OCI-LY3 (cell line): Measurements from ENCODE around the gene C14orf119.

Experiments used
- CTCF ChIP-seq: fragments of 200-600, 300-600 bp; sonication (generic); IDR thresholded peaks from 2 replicates; pipeline ENCODE4 v1.5.1; 2014; ENCODE audit warnings: antibody characterized with exemption, low read length, low read depth
- EZH2phosphoT487 ChIP-seq: fragments of 200-600 bp; shearing (Covaris generic); IDR thresholded peaks from 2 replicates; pipeline ENCODE4 v1.6.1; 2018; ENCODE audit warnings: antibody characterized with exemption, mixed run types, low read depth

DNA sequence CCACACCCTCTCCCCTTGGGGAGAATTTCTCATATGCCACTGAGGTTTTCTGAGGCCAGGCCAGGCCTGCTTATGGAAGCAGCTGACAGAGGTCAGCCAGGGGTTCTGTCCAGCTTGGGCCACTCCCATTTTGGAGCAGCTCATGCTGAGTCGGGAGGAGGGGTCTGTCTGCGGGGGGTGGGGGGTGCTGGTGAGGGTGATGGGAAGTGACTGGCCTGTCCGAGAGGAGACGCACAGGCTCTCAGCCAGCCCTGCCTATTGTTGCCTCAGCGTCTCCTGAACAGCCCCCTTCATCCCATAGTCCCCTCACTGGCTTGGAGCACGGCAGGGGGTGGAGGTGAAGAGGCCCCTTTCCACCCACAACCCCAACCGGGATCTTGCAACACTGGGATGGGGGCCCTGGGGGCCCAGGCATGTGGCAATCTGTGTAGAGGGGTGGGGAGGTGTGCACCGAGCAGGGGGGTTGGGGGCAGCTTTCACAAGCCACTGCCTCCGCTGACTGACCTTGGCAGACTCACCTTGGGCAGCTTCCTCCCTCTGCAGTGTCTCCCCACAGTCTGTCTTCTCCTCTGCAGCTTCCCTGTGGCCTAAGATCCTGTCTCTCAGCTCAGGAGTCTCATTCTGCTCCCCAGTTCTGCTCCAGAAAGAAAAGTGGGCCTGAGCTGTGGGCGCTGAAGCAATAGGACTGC, 18.3 kb downstream of the C14orf119 start:
- TF ChIP-seq CTCF (no peak), EZH2phosphoT487 (no peak)
